Activated CD4-positive, alpha-beta T cell treated with anti-CD3 and anti-CD28 coated beads, Interleukin-2, amount 50 U/mL, for 1 hour (primary cell): ENCODE data around the gene ALK.

ENCODE experiments used
- DNase-seq: peaks from one replicate; pipeline ENCODE4 v3.0.0-alpha.2; 2020

Gene ALK

GRCh38 chr2:29347774-29348461 is 573.5 kb downstream of the ALK start:
- DNase-seq = no peak

GRCh38 chr2:29345236-29345635 is 576.1 kb downstream of the ALK start:
- no peak for DNase-seq

- no peak for DNase-seq
Observed at GRCh38 chr2:29343830-29344229, 577.6 kb downstream of the ALK start.

DNA sequence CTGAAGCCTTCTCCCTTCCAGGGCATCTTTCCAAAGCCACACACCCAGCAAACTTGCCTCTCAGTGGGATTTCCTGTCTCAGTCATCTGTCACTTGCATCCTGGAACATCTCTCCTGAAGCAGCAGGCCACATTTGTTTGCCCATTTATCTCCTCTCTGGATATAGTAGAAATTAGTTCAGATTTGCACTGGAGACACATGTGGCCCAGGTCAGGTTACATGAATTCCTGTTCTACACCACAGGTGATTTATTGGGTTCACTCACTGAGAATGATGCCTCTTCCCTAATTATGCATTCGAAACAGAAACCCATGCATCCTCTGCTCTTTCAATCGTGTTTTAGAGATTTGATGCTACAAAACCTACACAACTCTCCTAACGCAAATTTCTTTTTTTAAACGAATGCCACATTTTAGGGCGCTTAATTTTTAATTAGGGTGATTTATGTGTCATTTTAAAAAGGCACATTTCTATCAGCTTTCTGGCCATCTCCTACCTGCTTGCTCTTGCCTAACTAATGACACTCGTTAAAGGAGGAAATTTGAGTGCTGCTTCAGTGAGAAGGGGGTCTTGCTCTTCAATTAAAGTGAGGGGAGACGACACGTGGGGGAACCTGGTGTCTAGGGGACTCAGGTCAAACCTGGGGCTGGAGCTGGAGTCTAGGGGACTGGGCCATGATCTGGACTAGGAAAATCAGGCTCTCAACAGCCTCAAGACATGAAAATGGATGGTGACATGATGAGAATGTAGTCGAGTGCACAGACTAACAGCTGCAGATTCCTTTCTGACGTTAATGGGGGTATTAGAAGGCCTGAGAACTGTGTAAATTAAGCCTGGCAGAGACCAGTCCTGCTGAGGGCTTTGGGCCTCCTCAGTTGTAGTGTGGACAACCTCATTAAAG is 584.8 kb downstream of the ALK start:
- DNase-seq = no peak

DNA sequence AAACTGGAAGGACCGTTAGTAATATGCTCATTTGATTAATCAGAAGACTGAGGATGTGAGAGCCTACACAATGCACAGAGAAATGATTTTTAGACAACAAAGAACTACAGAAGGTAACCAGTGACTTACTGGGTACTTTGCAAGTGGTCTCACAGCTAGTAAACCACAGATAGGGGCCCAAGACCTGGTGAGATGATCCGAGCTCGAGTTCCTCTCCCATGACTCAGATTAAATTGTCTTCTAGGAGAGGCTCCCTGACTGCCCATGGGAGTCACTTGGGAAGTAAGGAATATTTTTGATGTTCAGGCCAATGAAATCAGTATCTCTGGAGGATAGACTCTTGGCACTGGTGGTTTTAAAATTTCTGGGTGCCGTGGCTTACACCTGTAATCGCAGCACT is 586.0 kb downstream of the ALK start:
- DNase-seq = no peak

- no peak for DNase-seq
Observed at GRCh38 chr2:29334706-29335105, 586.7 kb downstream of the ALK start.

DNA sequence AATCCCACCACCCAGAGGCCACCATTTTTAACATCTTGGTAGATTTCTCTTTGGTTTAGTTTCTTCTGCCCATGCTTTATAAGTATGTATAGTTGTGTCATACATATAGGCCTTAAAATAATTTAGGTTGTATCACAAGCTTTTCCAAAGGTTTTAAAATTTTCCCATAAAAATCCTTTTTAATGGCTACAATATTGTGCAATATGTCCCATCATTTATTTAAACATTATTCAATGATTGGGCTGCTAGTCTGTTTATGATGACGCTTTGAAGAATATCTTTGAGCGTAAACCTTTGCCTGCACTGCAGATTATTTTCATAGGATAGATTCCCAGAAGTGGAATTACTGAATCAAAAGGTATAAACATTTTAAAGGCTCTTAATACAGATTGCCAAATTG is 588.8 kb downstream of the ALK start:
- no peak for DNase-seq

GRCh38 chr2:29329899-29330298 is 591.5 kb downstream of the ALK start:
- DNase-seq = no peak

DNA sequence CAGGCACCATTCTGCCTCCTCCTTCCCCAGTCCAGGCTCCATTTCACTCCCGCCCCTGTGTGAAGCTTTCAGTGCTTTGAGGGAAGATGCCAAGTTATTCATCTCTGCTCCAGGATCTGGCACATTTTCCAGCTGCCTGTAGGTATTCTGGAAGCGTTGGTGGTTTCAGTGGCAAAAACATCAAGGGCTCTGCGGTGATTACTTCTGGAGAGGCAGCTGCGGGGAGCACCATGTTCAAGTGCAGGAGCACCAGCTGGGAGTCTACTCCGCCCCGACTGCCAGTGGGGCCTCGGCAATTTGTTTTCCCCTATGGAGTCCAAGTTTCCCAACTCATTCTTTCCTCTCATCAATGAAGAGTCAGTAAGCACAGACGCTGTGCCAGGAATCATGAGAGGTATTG is 594.5 kb downstream of the ALK start:
- DNase-seq = no peak

DNA sequence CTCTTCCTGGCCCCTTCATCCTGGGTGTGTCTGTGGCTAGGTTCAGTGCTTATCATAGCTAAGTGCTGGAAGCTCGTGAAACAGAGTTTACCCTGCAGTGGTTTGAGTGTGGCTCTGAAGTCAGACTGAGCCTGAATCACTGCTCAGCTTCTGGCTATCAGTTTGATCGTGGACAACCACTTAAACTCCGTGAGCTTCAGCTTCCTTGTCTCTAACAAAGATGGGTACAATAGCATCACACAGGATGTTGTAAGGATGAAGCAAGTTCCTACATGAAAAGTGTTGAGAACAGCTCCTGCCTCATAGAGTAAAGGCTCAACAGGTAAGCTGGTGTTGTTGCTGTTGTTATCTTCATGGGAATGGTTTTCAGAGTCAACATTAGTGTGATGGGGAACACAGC is 595.8 kb downstream of the ALK start:
- no peak for DNase-seq

DNA sequence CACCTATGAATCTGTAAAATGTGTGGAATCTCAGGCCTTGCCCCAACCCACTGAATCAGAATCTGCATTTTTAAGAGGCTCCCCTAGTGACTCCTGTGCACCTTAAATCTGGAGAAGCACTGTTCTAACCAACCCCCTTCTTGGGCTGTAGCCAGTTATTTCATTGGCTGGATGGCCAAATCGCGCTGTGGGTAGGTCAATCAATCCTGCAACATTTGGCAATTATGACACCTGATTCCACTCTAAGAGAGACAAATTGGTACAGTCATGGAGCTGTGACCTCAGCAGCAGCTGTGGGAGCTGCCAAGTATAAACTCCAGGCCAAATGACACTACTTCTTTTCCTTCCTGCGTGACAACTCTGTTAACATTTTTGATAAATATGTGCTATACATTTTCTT is 597.4 kb downstream of the ALK start:
- no peak for DNase-seq

- no peak for DNase-seq
Observed at GRCh38 chr2:29323301-29323700, 598.1 kb downstream of the ALK start.

DNA sequence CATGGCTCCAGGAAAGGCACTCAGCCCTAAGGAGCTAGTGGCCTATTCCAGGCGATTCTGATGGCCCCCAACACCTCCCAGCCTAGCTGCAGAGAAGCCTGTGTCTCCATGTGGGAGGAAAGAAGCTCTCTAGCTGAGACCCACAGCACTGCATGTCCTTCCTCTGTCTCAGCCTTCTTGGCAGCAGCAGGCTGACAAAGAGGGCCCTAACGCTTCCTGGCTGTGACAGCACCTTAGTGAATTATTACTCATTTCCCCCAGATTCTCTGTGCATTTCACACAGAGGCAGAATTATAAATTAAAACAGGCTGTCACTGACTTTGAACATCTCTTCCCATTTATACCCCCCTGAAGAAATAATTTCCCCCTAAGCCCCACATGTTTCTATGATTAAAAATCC is 599.4 kb downstream of the ALK start:
- DNase-seq = no peak

- DNase-seq = no peak
Observed at GRCh38 chr2:29317801-29318485, 603.4 kb downstream of the ALK start.

- no peak for DNase-seq
Observed at GRCh38 chr2:29317077-29317517, 604.3 kb downstream of the ALK start.

DNA sequence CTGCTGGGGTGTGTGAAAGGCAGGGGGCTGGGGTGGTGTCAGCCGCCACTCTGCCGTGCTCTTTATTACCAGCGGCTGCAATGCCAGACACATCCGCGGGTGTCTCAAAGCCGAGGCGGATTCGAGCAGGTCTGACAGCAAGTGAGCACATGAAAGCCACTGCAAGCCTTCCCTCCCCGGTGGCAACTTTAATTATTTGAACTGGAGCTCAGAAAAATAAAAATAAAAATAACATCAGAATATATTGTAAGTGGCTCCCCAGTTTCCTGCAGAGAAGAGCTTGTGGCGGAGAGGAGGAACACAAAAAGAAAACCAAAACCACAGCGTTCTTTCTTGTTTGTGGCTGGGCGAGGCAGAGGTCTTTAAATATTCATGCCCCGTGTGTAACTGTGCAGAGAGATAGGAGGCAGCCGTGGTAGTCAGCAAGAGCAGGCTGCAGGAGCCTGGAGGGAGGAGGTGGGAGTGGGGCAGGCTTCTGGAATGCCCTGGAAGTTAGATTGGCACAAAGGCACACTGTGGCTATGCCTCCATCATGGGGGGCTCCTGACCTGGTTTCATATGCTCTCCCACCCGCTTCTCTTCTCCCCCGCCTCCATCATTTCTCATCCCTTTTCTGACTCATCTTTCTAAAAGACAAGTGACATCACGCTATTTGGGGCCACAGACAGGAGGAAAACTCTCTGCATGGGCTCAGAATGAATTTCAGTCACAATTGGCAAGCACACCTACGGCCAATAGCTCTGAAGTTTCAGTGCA is 606.4 kb downstream of the ALK start:
- peak; percentile 44 for DNase-seq

GRCh38 chr2:29311458-29311857 is 609.9 kb downstream of the ALK start:
- DNase-seq = no peak

GRCh38 chr2:29310650-29311348 is 610.6 kb downstream of the ALK start:
- DNase-seq = no peak

- peak; percentile 26 for DNase-seq
Observed at GRCh38 chr2:29309090-29310029, 612.0 kb downstream of the ALK start.

DNA sequence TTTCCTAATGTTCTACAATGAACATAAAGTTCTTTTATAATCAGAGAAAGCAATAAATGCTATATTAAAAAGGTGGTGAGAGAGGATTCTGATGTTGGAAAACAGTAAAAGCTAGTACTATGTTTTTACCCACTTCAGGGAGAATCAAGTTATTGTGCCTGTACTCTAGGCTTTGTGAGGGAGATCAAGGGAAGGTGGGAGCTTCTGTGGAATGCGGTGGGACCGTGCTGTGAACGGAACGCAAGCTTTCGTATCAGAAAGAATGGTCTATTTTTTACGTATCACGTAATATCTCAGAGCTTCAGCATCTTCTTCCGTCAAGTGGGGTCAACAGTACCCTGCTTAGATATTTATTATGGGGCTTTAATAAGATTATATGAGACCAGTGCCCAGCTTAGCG is 613.0 kb downstream of the ALK start:
- DNase-seq = no peak

DNA sequence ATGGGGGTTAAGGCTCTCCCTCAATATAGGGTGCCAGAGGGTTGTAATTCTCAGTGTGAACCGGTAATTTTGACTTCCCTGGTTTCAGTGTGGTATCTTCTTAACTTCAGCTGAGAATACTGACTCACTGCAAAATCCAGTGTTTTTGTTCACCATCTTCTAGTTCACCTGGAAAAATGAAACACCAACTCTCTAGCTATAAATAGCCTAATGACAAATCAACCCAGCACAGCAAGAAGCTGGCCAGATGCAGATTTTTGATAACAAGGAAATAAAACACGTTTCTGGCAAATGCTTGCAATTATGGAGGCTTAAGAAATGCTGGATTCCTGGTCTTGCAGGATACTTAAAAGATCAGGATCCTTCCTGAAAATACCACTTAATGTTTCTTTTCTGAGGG is 613.9 kb downstream of the ALK start:
- DNase-seq = no peak
